HG02885 (cell line): ENCODE measurements around the gene ULK4.
"Not testable (repeated sequence)": the region's sequence is repeated elsewhere in the genome, so short reads cannot be mapped to it uniquely, and the experiment has no call there.

Source experiments
- ATAC-seq: cut with Tn5 transposase; IDR thresholded peaks from one replicate; pipeline ENCODE4 v1.9.1; 2021; ENCODE audit warnings: mild to moderate bottlenecking; ENCODE audit not compliant: unreplicated experiment, poor library complexity

ULK4 gene

DNA sequence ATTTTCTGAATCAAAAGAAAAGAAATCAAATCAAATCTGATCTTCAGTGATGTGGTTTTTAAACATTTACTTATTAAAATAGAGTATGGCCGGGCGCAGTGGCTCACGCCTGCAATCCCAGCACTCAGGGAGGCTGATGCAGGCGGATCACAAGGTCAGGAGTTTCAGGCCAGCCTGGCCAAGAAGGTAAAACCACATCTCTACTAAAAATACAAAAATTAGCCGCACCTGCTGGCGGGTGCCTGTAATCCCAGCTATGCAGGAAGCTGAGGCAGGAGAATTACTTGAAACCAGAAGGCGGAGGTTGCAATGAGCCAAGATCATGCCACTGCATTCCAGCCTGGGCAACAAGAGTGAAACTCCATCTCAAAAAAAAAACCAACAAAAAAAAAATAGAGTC lies 169.1 kb downstream of the ULK4 start:
- ATAC-seq, result no peak

DNA sequence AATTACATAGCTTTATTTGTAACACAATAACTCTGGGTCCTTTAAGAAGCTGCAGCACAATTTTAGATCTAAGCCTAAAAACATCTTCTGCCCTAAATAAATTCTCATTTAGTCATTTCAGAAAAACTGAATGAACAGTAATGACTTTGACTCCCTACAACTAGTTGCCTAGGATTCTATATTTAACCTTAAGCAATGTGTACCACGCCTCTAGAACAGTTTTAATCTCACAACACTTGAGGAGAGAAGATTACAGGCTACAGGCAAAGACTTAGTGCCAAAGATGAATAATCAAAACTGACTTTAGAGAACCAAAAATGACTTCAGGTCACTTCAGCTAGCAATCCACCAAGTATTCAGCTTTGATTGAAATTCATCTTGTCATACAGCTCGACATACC lies 192.8 kb downstream of the ULK4 start:
- no peak for ATAC-seq

DNA sequence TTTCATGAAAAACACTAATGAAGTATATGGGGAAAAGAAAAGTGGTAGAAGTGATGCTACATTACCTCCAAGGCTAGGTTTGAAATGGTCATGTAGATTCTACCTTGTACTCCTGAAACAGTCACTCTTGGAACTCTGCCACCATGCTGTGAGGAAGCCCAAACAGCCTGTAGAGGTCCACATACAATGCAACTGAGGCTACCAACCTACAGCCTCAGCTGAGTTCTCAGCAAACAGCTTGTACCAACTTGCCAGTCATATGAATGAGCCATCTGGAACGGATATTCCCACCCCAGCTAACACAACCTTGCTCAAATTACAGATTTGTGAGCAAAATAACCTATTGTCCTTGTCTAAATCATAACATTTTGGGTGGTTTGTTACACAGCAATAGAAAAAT lies 193.5 kb downstream of the ULK4 start:
- ATAC-seq, result no peak

DNA sequence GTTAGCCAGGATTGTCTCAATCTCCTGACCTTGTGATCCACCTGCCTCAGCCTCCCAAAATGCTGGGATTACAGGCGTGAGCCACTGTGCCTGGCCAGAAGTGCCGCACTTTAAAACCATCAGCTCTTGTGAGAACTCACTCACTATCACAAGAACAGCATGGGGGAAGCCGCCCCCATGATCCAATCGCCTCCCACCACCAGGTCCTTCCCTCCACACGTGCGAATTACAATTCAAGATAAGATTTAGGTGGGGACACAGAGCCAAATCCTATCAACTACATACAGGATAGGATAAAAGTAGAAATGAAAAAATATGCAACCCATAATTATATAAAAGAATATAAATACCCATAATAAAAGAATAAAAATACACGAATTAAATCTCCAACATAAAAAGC lies 199.0 kb downstream of the ULK4 start:
- not testable (repeated sequence) for ATAC-seq

DNA sequence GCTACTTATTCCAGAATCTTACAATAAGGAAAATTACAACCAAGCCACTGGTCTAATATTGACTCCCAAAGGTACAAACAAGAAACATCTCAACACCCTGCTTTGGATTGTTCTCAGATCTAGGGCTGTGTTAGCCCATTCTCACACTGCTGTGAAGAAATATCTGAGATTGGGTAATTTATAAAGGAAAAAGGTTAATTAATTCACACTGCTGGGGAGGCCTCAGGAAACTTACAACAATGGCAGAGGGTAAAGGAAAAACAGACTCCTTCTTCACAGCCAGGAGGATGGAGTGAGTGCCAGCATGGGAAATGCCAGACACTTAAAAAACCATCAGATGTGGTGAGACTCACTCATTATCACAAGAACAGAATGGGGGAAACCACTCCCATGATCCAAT lies 208.3 kb downstream of the ULK4 start:
- ATAC-seq, result no peak

DNA sequence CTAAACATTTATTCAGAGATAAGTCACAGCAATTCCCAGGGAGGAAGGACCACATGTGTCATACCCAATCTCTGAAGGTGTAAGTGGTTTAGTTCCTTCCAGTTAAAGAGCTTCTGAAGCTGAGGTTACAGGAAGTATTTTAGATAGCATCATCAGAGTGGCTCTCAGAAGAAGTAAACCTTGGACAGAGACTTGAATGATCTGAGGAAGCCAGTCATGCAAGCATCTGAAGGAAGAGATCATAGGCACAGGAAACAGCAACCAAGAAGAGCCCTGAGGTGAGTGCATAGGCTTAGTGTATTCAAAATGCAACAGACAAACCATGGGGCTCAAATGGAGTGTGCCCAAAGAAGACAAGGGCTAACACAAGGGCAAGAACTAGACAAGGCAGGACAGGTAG lies 210.3 kb downstream of the ULK4 start:
- no peak for ATAC-seq

DNA sequence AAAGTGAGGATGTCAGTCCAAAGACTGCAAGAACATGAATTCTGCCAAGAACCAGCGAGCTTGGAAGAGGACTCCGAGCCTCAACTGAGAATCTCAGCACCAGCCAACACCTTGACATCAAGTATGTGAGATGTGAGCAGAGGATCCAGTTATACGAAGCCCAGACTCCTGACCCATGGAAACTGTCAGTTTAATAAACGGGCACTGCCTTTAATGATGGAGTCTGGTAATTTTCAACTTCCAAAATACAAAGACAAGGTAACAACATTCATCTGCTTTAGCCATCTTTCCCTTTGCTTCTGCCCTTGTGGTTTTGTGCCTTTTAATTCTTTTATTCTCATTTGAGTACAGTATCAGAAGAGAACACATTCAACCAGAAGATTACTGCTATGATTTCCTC lies 211.9 kb downstream of the ULK4 start:
- no peak for ATAC-seq

DNA sequence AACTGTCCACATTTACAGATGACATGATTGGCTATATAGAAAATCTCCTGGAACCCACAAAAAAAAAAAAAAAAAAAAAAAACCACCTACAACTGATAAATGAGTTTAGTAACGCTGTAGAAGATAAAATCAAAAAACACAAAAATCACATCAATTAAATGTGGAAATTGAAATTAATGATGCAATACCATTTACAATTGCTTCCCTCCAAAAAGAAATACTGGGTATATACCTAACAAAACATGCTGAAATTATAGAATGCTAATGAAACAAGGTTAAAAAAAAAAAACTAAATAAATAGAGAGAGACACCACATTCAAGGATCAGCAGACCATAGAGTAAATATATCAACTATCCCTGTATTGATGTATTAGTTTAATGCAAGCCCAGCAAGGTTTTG lies 215.7 kb downstream of the ULK4 start:
- no peak for ATAC-seq

DNA sequence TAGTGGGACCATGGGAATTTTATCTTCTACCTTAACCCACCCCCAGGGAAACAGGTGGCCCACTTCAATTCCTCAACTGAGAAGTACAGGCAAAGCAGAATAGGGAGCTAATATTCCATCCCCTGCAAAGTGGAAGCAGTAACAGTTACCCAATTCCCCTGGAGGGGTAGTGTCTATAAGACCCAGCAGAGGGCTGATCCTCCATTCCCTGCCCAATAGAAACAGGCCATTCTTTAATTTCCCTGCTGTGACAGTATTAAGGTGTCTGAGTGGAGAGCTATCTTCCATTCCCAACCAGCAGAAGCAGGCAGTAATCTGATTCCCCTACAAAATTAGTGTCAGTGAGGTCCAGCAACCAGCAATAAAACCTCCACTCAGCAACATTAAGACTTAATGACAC lies 219.8 kb downstream of the ULK4 start:
- ATAC-seq, result no peak

DNA sequence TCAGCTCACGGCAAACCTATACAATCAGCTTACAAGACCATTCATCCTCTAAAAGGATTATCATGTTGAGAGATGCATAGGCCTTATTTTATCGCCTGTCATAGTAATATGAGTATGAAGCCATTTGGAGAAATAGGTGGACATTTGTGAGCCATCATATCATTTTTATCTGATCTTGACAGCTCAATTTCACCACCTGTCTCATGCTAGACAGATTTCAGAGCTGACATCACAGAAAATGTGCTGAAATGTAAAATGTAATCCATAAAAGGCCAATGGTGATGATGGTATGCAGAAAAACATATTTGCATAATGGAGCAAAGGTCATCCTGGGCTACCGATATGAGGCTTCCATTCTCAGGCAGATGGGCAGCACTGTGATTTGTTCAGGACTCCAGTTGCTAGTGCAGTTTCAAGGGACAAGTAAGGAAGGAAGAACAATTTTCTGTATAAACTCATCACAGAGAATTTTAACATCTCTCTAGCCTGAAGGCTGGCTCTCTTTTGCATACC lies 221.5 kb downstream of the ULK4 start:
- ATAC-seq, result no peak

DNA sequence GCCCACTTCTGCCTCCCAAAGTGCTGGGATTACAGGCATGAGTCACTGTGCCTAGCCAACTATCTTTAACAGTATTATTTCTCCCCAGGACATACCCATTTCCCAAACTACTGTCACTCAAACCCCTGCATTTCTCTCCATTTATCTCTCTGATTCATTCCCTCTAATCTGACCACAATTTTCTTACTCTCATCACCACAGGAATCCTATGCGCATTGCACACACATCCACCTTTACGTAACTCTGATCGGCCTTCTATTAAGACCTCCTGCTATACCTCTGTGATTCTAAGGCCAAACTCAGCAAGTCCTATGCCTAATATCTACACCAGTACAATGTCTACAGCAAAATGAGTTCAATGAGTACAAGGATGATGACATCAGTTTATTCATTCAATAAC lies 235.0 kb downstream of the ULK4 start:
- no peak for ATAC-seq

DNA sequence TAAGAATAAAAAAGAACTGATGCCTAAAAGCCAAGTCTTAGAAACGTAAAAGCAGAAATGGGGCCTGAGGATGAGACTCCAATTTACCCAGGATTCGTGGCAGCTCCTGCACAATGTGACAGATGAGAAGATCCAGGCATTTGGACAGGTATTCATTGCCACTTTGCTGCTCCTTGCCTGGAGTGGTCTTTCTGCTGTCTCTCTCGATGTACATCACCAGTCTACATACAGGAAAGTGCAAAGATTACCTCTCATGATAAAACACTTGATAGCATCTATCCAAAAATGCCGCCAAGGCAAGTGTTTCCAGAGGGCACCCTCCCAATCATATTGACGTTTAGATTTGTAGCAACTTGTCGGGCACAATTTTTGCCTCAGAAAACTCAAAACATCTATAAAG lies 244.3 kb downstream of the ULK4 start:
- ATAC-seq, result no peak

DNA sequence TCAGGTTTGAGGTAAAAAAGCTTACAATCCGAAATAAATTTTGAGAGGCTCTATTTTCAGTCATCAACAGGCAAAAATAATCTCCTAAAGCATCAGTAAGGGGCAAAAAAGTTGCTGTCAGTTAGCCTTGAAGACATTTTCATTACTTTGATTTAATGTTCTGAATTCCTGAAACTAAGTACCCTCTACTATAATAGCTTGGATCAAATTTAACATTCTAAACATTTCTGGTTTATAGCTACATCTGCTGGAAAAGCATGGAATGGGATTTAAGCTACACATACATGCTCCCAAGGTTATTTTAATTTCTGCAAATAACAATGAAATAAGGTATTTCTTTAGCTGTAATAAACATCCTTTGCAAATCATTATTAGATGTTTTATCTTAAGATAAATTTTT lies 245.4 kb downstream of the ULK4 start:
- ATAC-seq, result no peak

DNA sequence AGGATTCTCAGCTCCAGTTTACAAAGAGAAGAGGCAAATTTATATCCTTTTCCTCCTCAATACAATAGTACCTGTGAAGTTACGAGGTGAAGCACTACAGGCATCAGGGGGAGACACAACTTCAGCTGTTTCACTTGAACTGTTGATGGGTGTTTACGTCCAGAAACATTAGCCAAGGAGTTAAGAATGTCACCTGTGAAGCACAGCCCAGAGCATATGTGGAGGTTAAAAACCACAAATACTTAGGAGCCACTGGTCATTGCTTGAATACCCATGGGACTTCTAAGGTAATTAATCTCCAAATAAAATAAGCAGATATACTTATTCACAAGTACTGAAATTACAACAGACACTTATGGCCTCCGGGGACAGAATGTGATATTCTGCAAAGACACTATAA lies 246.5 kb downstream of the ULK4 start:
- no peak for ATAC-seq

DNA sequence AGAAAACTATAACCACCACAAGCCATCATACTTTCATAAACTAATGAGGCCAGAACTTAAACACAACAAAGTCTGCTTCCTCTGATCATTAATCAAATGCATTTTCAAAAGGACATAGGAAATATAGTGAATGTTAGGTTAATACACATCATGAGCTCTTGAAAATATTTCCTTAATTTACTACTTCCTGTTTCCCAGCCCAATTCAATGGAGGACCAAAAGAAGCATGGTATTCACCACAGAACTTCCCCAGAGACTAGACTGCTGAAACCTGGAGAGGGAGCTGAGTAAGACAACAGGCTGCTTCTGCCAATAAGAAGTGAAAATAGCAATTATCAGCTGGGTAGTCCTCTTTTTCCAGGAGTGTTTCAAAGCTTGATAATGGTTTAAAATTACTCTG lies 250.3 kb downstream of the ULK4 start:
- ATAC-seq, result no peak

DNA sequence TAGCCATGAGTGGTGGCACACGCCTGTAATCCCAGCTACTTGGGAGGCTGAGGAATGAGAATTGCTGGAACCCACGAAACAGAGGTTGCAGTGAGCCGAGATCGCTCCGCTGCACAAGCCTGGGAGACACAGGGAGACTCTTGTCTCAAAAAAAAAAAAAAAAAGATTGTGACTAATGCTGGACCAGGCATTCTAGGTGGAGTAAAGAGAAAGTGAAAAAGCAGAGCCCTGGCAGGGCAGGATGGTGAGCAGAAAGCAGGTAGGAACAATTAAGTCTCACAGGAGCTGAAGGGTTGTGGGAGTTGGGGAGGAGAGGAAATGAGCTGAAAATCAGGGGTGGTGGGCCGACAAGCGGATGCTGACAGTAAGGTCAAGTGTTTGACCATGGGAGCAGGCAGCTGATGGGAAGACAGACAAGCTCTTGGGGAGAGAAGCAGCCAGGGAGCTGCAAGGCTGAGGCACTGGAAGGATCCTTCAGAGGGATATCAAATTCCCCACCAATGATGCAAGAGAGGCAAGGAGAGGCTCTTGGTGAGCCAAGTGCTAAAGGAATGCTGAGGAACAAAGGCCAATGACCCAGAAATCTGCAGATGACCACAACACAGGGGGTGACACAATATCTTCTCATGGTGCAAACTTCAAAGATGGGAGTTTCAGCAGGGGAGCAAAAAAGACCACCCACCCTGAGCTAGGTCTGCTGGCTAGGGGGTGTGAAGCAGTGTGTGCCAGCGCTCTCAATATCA lies 251.1 kb downstream of the ULK4 start:
- no peak for ATAC-seq

DNA sequence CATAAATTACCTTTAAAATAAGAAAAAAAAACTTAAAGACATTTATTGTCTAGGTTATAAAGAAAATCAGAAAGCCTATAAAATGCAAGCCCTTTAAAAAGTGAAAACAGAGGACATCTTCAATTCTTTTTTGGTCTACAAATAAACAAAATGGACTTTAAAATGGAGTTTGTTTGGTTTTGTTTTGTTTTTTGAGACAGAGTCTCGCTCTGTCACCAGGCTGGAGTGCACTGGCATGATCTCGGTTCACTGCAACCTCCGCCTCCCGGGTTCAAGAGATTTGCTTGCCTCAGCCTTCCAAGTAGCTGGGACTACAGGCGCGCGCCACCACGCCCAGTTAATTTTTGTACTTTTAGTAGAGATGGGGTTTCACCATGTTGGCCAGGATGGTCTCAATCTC lies 252.7 kb downstream of the ULK4 start:
- ATAC-seq, result not testable (repeated sequence)

DNA sequence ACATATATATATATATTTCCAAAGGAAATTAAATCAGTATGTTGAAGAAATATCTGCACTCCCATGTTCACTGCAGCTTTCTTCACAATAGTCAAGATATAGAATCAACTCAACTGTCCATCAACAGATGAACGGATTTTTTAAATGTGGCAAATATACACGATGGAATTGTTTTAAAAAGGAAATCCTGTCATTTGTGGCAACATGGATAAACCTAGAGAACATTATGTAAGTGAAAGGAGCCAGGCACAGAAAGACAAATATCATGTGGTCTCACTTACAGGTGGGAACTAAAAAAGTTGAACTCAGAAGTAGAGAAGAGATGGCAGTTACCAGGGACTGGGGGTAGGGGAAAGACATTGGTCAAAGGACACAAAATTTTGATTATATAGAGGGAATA lies 253.7 kb downstream of the ULK4 start:
- no peak for ATAC-seq

DNA sequence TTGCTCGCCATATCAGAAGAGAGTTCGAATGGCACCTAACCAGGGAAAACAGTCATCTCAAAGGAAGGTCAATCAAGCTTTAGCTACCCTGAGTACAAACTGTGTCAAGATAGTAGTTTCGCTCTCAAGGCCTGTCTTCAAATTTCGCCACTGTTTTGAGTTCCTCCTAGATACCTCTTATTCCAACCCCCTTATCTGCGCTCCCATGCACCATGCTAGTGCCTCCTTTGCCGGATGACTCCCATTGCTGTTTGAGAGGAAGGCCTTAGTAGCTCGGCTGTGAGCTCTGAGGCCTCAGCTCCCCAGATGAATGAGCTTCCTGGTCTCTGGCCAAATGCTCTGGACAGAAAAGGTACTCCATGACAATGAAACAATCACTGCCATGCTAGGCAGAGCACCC lies 256.0 kb downstream of the ULK4 start:
- no peak for ATAC-seq

DNA sequence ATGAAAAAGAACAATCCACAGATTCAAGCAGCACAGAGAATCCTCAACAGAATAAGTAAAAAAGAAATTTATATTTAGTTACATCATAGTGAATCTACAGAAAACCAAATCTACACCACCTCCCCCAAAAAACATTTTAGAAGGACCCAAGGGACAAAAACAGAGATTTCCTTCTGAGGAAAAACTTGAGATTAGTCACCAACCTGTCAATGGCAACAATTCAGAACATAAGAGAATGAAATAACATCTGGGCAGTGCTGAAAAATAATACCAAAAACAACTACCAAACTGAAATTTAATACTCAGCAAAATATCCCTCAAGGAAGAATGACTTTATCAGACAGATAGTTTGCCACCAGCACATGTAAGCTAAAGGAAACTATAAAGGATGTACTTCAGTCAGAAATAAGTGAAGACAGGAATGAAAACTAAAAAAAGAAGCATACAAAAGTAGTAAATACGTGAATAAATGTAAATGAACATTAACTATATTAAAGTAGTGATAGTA lies 260.7 kb downstream of the ULK4 start:
- ATAC-seq, result no peak

DNA sequence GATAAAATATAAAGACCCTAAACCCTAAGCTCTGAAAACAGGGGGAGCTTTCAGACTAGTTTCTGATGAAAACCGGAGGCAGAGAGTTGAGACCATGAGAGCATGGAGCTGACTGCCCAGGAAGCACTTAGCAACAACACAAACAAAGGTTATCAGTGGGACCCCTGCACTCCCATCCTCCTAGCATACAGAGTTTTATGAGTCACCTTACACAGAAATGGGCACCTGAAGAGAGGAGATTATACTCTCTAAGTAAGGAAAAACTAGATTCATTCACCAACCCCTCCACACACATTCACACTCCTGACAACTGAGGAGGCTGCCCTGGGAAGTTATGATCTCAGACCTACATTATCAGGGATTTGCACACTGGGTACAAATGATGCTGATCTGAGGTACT lies 261.7 kb downstream of the ULK4 start:
- no peak for ATAC-seq

DNA sequence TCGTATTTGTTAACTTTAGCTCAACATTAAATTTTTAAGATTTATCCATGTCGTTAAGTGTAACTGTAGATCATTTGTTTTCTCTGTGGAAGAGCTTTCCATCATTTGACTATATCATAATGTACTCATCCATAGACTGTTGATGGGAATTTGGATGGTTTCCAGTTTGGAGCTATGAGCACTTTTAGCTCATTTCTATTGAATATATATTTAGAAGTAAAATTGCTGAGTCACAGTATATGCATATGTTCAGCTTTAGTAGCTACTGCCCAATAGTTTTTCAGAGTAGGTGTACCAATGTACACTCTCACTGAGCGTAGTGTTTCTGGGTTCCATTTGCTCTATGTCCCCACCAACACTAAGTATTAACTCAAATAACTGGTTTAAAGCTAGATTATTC lies 263.0 kb downstream of the ULK4 start:
- ATAC-seq, result no peak
